IPS-20b (cell line): Measurements from ENCODE around the gene CLEC18C.
"Not testable (repeated sequence)": the region's sequence is repeated elsewhere in the genome, so short reads cannot be mapped to it uniquely, and the experiment has no call there.

Experiments
- H3K27ac ChIP-seq: one replicate; pipeline ENCODE4 v1.5.1; 2013; ENCODE audit warnings: low read length
- H3K27me3 ChIP-seq: 2 replicates; pipeline ENCODE4 v1.6.1; 2013; ENCODE audit warnings: mild to moderate bottlenecking, low read length, inconsistent platforms; ENCODE audit not compliant: insufficient read depth
- H3K36me3 ChIP-seq: 2 replicates; pipeline ENCODE4 v1.6.1; 2013; ENCODE audit warnings: low read depth, mild to moderate bottlenecking, inconsistent platforms, low read length, moderate library complexity; ENCODE audit not compliant: insufficient read depth
- H3K4me1 ChIP-seq: 2 replicates; pipeline ENCODE4 v1.6.1; 2013; ENCODE audit warnings: mild to moderate bottlenecking, control low read depth, inconsistent platforms, low read length, moderate library complexity; ENCODE audit not compliant: insufficient read depth
- H3K4me3 ChIP-seq: 2 replicates; pipeline ENCODE4 v1.5.1; 2013; ENCODE audit warnings: mild to moderate bottlenecking, low read length, inconsistent platforms
- H3K9ac ChIP-seq: 2 replicates; pipeline ENCODE4 v1.6.1; 2013; ENCODE audit warnings: low read depth, mild to moderate bottlenecking, inconsistent platforms, low read length, moderate library complexity
- H3K9me3 ChIP-seq: 2 replicates; pipeline ENCODE4 v1.6.1; 2013; ENCODE audit warnings: mild to moderate bottlenecking, low read depth, low read length, inconsistent platforms; ENCODE audit not compliant: insufficient read depth

CLEC18C gene

DNA sequence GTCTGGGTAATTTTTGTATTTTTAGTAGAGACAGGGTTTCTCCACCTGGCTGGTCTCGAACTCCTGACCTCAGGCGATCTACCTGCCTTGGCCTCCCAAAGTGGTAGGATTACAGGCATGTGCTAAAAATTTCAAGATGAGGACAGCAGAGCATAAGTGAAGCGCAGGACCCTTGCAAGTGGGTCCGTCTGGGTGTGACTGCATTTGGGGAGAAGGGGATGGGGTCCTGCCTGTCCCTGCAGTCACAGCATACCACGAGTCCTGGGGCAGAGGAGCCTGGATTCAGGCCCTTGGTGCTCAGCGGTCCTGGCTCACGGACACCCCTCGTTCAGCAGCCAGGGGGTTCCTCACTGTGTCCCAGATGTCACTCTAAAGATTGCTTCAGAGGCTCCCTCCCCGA, 24.6 kb downstream of the CLEC18C start:
- not testable (repeated sequence) for H3K27me3 ChIP-seq, H3K27ac ChIP-seq, H3K4me1 ChIP-seq, H3K9ac ChIP-seq, H3K4me3 ChIP-seq, H3K36me3 ChIP-seq, H3K9me3 ChIP-seq

DNA sequence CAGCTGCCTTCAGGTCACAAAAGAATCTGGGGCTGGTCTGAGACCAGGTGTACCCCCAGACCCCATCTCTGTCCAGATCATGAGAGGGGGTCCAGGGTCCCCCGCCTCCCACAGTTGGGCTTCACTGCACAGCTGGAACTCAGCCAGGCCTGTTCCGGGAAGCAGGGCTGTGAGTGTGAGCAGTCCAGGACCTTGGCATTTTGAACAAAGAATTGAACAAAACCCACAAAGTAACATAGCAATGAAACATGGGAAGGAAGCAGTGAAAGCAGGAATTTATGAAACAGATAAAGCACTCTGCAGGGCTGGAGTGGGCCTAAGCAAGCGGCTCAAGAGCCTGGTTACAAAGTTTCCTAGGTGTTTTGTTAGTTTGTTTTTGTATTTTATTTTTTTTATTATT, 25.1 kb downstream of the CLEC18C start:
- H3K36me3 ChIP-seq, H3K27ac ChIP-seq, H3K9me3 ChIP-seq, H3K4me3 ChIP-seq, H3K4me1 ChIP-seq, H3K9ac ChIP-seq, H3K27me3 ChIP-seq: not testable (repeated sequence)

DNA sequence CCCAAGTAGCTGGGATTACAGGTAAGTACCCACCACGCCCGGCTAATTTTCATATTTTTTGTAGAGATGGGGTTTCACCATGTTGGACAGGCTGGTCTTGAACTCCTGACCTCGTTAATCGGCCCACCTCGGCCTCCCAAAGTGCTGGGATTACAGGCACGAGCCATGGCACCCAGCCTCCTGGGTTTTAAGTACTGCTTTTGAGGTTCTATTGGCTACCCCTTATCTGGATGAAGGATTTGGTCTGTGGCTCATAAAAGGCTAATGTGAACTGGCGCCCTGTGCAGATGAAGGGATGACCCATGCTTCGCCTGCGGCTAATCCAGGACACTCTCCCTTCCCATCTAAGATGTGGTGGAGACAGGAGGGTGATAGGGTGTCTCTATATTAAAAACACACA, 25.6 kb downstream of the CLEC18C start:
- not testable (repeated sequence) for H3K9ac ChIP-seq, H3K36me3 ChIP-seq, H3K27ac ChIP-seq, H3K27me3 ChIP-seq, H3K4me3 ChIP-seq, H3K4me1 ChIP-seq, H3K9me3 ChIP-seq

DNA sequence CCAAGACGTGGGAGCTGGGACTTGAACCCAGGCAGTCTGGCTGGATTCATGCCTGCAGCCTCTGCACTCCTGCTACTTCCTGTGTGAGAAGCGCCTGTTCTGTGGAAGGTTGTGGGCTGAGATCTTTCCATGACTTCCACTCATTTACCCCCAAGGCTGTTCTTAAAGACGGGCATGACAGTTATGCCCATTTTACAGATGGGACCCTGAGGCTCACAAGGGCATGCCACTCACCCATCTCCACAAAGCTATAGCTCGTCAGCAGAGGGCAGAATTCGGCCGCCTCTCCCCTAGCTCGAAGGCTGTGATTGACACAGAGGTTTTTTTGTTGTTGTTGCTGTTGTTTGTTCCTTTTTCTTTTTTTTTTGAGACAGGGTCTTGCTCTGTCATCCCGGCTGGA, 26.5 kb downstream of the CLEC18C start:
- not testable (repeated sequence) for H3K36me3 ChIP-seq, H3K27me3 ChIP-seq, H3K4me3 ChIP-seq, H3K27ac ChIP-seq, H3K9ac ChIP-seq, H3K9me3 ChIP-seq, H3K4me1 ChIP-seq

DNA sequence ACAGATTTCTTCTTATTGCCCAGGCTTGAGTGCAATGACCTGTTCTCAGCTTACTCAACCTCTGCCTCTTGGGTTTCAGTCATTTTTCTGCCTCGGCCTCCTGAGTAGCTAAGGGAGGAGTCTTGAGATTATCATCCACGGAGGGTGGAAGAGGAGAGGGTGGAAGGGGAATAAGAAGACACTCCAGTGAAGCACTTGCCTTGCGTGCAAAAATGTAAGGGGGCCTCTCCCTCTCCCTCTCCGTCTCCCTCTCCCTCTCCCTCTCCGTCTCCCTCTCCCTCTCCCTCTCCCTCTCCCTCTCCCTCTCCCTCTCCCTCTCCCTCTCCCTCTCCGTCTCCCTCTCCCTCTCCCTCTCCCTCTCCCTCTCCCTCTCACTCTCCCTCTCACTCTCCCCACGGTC, 29.9 kb downstream of the CLEC18C start:
- not testable (repeated sequence) for H3K27me3 ChIP-seq, H3K9ac ChIP-seq, H3K36me3 ChIP-seq, H3K4me1 ChIP-seq, H3K27ac ChIP-seq, H3K4me3 ChIP-seq, H3K9me3 ChIP-seq

DNA sequence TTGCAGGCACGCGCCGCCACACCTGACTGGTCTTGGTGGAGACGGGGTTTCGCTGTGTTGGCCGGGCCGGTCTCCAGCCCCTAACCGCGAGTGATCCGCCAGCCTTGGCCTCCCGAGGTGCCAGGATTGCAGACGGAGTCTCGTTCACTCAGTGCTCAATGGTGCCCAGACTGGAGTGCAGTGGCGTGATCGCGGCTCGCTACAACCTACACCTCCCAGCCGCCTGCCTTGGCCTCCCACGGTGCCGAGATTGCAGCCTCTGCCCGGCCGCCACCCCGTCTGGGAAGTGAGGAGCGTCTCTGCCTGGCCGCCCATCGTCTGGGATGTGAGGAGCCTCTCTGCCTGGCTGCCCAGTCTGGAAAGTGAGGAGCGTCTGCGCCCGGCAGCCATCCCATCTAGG, 30.4 kb downstream of the CLEC18C start:
- not testable (repeated sequence) for H3K4me3 ChIP-seq, H3K4me1 ChIP-seq, H3K9me3 ChIP-seq, H3K9ac ChIP-seq, H3K27ac ChIP-seq, H3K27me3 ChIP-seq, H3K36me3 ChIP-seq

DNA sequence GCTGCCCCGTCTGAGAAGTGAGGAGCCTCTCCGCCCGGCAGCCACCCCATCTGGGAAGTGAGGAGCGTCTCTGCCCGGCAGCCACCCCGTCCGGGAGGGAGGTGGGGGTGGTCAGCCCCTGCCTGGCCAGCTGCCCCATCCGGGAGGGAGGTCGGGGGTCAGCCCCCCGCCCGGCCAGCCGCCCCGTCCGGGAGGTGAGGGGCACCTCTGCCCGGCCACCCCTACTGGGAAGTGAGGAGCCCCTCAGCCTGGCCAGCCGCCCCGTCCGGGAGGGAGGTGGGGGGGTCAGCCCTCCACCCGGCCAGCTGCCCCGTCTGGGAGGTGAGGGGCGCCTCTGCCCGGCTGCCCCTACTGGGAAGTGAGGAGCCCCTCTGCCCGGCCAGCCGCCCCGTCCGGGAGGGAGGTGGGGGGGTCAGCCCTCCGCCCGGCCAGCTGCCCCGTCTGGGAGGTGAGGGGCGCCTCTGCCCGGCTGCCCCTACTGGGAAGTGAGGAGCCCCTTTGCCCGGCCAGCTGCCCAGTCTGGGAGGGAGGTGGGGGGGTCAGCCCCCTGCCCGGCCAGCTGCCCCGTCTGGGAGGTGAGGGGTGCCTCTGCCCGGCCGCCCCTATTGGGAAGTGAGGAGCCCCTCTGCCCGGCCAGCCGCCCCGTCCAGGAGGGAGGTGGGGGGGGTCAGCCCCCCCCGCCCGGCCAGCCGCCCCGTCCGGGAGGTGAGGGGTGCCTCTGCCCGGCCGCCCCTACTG, 31.2 kb downstream of the CLEC18C start:
- not testable (repeated sequence) for H3K4me3 ChIP-seq, H3K36me3 ChIP-seq, H3K27me3 ChIP-seq, H3K9me3 ChIP-seq, H3K4me1 ChIP-seq, H3K9ac ChIP-seq, H3K27ac ChIP-seq

DNA sequence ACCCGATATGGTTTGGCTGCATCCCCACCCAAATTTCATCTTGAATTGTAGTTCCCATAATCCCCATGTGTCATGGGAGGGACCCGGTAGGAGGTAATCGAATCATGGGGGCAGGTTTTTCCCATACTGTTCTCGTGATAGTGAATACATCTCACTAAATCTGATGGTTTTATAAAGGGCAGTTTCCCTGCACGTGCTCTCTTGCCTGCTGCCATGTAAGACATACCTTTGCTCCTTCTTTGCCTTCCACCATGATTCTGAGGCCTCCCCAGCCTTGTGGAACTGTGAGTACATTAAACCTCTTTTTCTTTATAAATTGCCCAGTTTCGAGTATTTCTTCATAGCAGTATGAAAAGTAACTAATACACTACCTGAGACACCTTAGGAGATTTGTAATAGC, 32.8 kb downstream of the CLEC18C start:
- not testable (repeated sequence) for H3K4me1 ChIP-seq, H3K36me3 ChIP-seq, H3K9ac ChIP-seq, H3K27me3 ChIP-seq, H3K4me3 ChIP-seq, H3K27ac ChIP-seq, H3K9me3 ChIP-seq

DNA sequence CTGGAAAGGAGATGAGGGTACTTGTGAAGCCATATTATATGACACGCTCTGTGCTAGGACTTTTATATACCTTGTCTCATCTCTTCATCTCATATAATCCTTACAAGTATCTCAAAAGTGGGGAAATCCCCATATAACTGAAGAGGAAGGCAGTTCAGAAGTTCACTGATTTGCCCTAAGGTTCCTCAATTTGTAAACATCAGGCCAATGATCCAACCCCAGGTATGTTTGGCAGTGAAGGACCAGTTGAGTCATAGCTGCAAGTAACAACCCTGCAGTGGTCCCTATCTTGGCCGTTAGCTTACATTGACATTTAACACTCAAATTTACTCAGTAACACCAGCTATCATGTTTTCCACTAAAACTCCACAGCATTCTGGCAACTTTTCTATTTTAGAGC, 45.0 kb downstream of the CLEC18C start:
- not testable (repeated sequence) for H3K4me3 ChIP-seq

DNA sequence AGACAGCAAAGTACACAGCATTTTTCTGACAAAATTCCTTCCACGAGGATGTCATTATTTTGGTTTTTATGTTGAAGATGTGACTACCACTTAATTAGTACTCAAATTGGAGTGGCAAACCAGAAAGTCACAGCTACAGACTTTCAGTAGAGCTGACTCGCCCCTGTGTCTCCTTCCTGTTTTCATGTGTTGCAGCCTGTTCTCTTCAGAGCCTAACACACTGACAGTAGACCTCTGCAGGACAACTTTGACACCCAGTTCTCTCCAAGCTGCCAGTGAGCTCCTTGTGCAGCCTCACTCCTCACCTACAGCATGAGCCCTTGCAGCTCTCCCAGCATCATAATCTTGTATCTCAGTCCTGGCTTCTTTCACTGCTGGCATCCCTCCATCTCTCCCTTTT, 49.0 kb downstream of the CLEC18C start:
- H3K9ac ChIP-seq, H3K27me3 ChIP-seq: not testable (repeated sequence)

More for the DNA sequence above, 45.0 kb downstream of the CLEC18C start:
- H3K27ac ChIP-seq, H3K9ac ChIP-seq, H3K4me1 ChIP-seq, H3K9me3 ChIP-seq, H3K27me3 ChIP-seq: not testable (repeated sequence)
- H3K36me3 ChIP-seq: peaks cover 11% of the 10 kb centered on the region

DNA sequence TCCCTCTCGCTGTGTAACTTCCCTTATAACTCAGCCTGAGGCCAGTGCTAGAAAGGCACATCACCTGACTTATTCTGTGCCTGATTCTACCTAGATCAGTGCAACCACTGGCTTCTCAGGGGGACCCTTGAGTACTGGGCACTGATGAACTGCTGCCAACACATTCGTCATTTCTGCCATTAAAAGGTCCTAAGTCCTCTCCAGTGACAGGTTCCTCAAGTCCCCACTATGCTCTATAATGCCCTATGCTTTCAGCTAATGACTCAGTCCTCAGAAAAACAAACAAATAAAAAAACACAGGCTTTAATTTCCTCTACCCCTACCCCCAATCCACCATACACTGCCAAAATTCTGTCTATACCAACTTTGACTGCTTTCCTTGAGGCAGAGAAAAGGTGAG, 49.6 kb downstream of the CLEC18C start:
- not testable (repeated sequence) for H3K27ac ChIP-seq, H3K4me3 ChIP-seq, H3K27me3 ChIP-seq, H3K9me3 ChIP-seq, H3K9ac ChIP-seq, H3K4me1 ChIP-seq
- peaks cover 20% of the 10 kb centered on the region for H3K36me3 ChIP-seq

More for the DNA sequence above, 49.0 kb downstream of the CLEC18C start:
- H3K4me3 ChIP-seq, H3K27ac ChIP-seq, H3K9me3 ChIP-seq, H3K4me1 ChIP-seq: not testable (repeated sequence)
- H3K36me3 ChIP-seq: peaks cover 22% of the 10 kb centered on the region

DNA sequence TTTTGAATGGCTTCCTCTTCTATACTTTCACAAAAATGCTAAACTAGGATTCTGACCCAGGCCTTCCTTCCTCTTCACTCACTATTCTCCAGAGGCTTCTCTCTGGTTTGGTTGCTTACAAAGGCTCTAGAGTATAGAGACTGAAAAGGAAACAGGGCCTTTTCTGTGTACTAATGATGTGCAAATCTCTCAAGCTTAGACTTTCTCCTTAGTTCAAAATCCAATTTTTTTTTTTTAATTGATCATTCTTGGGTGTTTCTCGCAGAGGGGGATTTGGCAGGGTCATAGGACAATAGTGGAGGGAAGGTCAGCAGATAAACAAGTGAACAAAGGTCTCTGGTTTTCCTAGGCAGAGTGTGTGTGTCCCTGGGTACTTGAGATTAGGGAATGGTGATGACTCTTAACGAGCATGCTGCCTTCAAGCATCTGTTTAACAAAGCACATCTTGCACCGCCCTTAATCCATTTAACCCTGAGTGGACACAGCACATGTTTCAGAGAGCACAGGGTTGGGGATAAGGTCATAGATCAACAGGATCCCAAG, 50.5 kb downstream of the CLEC18C start:
- not testable (repeated sequence) for H3K9ac ChIP-seq, H3K4me1 ChIP-seq, H3K9me3 ChIP-seq, H3K27ac ChIP-seq, H3K27me3 ChIP-seq, H3K4me3 ChIP-seq
- peaks cover 19% of the 10 kb centered on the region for H3K36me3 ChIP-seq
